ENCODE data around the gene RRAGA. TPM values are rescaled to one million over a fixed set of nuclear protein-coding genes. Genes with fewer than 3 reads are reported as not detected.
A peak's percentile ranks its signal among the peaks of the same experiment; 100 is the strongest.
"Not testable (repeated sequence)": the region's sequence is repeated elsewhere in the genome, so short reads cannot be mapped to it uniquely, and the experiment has no call there.

RRAGA gene
- total RNA-seq, 2 donors from 2014 or later = 35.2 to 37.0 TPM

GRCh38 chr9:19032406-19032805 is 16.8 kb upstream of the RRAGA start:
- DNase-seq (no peak), ATAC-seq (no peak)
- Mint-ChIP-seq H3K4me1 (peaks cover 7% of the 10 kb centered on the region), H3K27me3 (peaks cover 37% of the 10 kb centered on the region), H3K36me3 (ENCODE audit: low read depth) (peaks cover 12% of the 10 kb centered on the region), H3K27ac (no peak overlapping the region), H3K4me3 (no peak overlapping the region)
- no peaks in the 10 kb centered on the region for H3K9me3 ChIP-seq (ENCODE audit: control insufficient read depth, low read length, poor library complexity, severe bottlenecking)

- ATAC-seq (no peak), DNase-seq (no peak)
- H3K9me3 ChIP-seq (ENCODE audit: control insufficient read depth, low read length, poor library complexity, severe bottlenecking) = no peaks in the 10 kb centered on the region
- peaks cover 32% of the 10 kb centered on the region for H3K27me3 Mint-ChIP-seq
- peaks cover 7% of the 10 kb centered on the region for H3K4me1 Mint-ChIP-seq
- H3K36me3 Mint-ChIP-seq (ENCODE audit: low read depth) = peaks cover 12% of the 10 kb centered on the region
- no peak within 1 kb of the TSS for H3K4me3 Mint-ChIP-seq
- H3K27ac Mint-ChIP-seq = no peak within 1 kb of the TSS
Observed at GRCh38 chr9:19033015-19033414, 16.2 kb upstream of the RRAGA start, which contains the start of gene SAXO1. TSS of gene SAXO1 (minus strand) at chr9:19033209. CDS start at chr9:19032908, 301 bp downstream.

- no peak overlapping the region for H3K27ac Mint-ChIP-seq
- H3K9me3 ChIP-seq (ENCODE audit: control insufficient read depth, low read length, poor library complexity, severe bottlenecking) = no peaks in the 10 kb centered on the region
- DNase-seq = no peak
- H3K27me3 Mint-ChIP-seq = peaks cover 12% of the 10 kb centered on the region
- H3K4me3 Mint-ChIP-seq = no peak overlapping the region
- peaks cover 7% of the 10 kb centered on the region for H3K36me3 Mint-ChIP-seq (ENCODE audit: low read depth)
- ATAC-seq = no peak
- no peaks in the 10 kb centered on the region for H3K4me1 Mint-ChIP-seq
Observed at GRCh38 chr9:19036611-19037010, 12.6 kb upstream of the RRAGA start.

GRCh38 chr9:19049917-19050636 is 850 bp downstream of the RRAGA start:
- no peak for DNase-seq
- H3K4me3 Mint-ChIP-seq = peak overlapping the region; percentile 94
- no peaks in the 10 kb centered on the region for H3K9me3 ChIP-seq (ENCODE audit: control insufficient read depth, low read length, poor library complexity, severe bottlenecking)
- ATAC-seq = no peak
- H3K4me1 Mint-ChIP-seq = peaks cover 21% of the 10 kb centered on the region
- peak overlapping the region; percentile 98 for H3K27ac Mint-ChIP-seq
- peaks cover 4% of the 10 kb centered on the region for H3K36me3 Mint-ChIP-seq (ENCODE audit: low read depth)
- no peaks in the 10 kb centered on the region for H3K27me3 Mint-ChIP-seq

- Mint-ChIP-seq H3K27me3 (no peaks in the 10 kb centered on the region), H3K4me1 (peaks cover 23% of the 10 kb centered on the region), H3K4me3 (peak overlapping the region; percentile 94), H3K36me3 (ENCODE audit: low read depth) (peaks cover 6% of the 10 kb centered on the region), H3K27ac (peak overlapping the region; percentile 98)
- DNase-seq = no peak
- H3K9me3 ChIP-seq (ENCODE audit: control insufficient read depth, low read length, poor library complexity, severe bottlenecking) = no peaks in the 10 kb centered on the region
- ATAC-seq = no peak
Observed at GRCh38 chr9:19050637-19051591, 1.7 kb downstream of the RRAGA start.

- DNase-seq (no peak), ATAC-seq (no peak)
- H3K36me3 Mint-ChIP-seq (ENCODE audit: low read depth) = peaks cover 8% of the 10 kb centered on the region
- H3K4me3 Mint-ChIP-seq = no peak overlapping the region
- peaks cover 2% of the 10 kb centered on the region for H3K4me1 Mint-ChIP-seq
- H3K27me3 Mint-ChIP-seq = no peaks in the 10 kb centered on the region
- H3K27ac Mint-ChIP-seq = no peak overlapping the region
- no peaks in the 10 kb centered on the region for H3K9me3 ChIP-seq (ENCODE audit: control insufficient read depth, low read length, poor library complexity, severe bottlenecking)
Observed at GRCh38 chr9:19057033-19057432, 7.8 kb downstream of the RRAGA start.

- ATAC-seq = no peak
- Mint-ChIP-seq H3K4me1 (peaks cover 11% of the 10 kb centered on the region), H3K27me3 (no peaks in the 10 kb centered on the region), H3K4me3 (no peak overlapping the region), H3K36me3 (ENCODE audit: low read depth) (peaks cover 20% of the 10 kb centered on the region), H3K27ac (no peak overlapping the region)
- DNase-seq = no peak
- no peaks in the 10 kb centered on the region for H3K9me3 ChIP-seq (ENCODE audit: control insufficient read depth, low read length, poor library complexity, severe bottlenecking)
Observed at GRCh38 chr9:19074229-19074628, 25.0 kb downstream of the RRAGA start.

GRCh38 chr9:19074836-19075235 is 25.6 kb downstream of the RRAGA start:
- H3K9me3 ChIP-seq (ENCODE audit: control insufficient read depth, low read length, poor library complexity, severe bottlenecking) = no peaks in the 10 kb centered on the region
- Mint-ChIP-seq H3K27me3 (no peaks in the 10 kb centered on the region), H3K4me1 (peaks cover 11% of the 10 kb centered on the region), H3K27ac (no peak overlapping the region), H3K36me3 (ENCODE audit: low read depth) (peaks cover 20% of the 10 kb centered on the region), H3K4me3 (no peak overlapping the region)
- no peak for ATAC-seq
- no peak for DNase-seq

- H3K27ac Mint-ChIP-seq = no peak overlapping the region
- DNase-seq (no peak), ATAC-seq (peak; percentile 84)
- H3K27me3 Mint-ChIP-seq = no peaks in the 10 kb centered on the region
- H3K4me3 Mint-ChIP-seq = no peak overlapping the region
- H3K9me3 ChIP-seq (ENCODE audit: control insufficient read depth, low read length, poor library complexity, severe bottlenecking) = no peaks in the 10 kb centered on the region
- H3K4me1 Mint-ChIP-seq = peaks cover 2% of the 10 kb centered on the region
- peaks cover 2% of the 10 kb centered on the region for H3K36me3 Mint-ChIP-seq (ENCODE audit: low read depth)
Observed at GRCh38 chr9:19085295-19085694, 36.1 kb downstream of the RRAGA start.

- Mint-ChIP-seq H3K27ac (no peak overlapping the region), H3K4me1 (no peaks in the 10 kb centered on the region), H3K36me3 (ENCODE audit: low read depth) (peaks cover 2% of the 10 kb centered on the region), H3K27me3 (no peaks in the 10 kb centered on the region), H3K4me3 (no peak overlapping the region)
- H3K9me3 ChIP-seq (ENCODE audit: control insufficient read depth, low read length, poor library complexity, severe bottlenecking) = no peaks in the 10 kb centered on the region
- DNase-seq (no peak), ATAC-seq (no peak)
Observed at GRCh38 chr9:19087106-19088000, 38.1 kb downstream of the RRAGA start.

GRCh38 chr9:19097431-19097830 is 48.2 kb downstream of the RRAGA start:
- H3K27ac Mint-ChIP-seq = peak overlapping the region; percentile 62
- DNase-seq; H3K27me3 Mint-ChIP-seq; H3K9me3 ChIP-seq (ENCODE audit: control insufficient read depth, low read length, poor library complexity, severe bottlenecking); ATAC-seq; H3K36me3 Mint-ChIP-seq (ENCODE audit: low read depth): not testable (repeated sequence)
- peak overlapping the region; percentile 33 for H3K4me3 Mint-ChIP-seq
- peaks cover 24% of the 10 kb centered on the region for H3K4me1 Mint-ChIP-seq
